GM12892 (cell line): Measurements from ENCODE around the gene AOPEP.

Experiments
- DNase-seq: peaks from one replicate; pipeline ENCODE4 v3.0.0; 2011; ENCODE audit not compliant: insufficient read length
- FAIRE-seq: peaks from 2 replicates; lab custom pipeline; 2011; peaks lifted over from hg19 to GRCh38; lab: Jason Lieb, UNC
- POLR2A ChIP-seq: IDR thresholded peaks from 2 replicates; pipeline ENCODE4 v1.6.1; 2011; ENCODE audit warnings: low read depth, low read length, control low read depth
- POLR2AphosphoS5 ChIP-seq: IDR thresholded peaks from 2 replicates; pipeline ENCODE4 v1.6.1; 2011; ENCODE audit warnings: low read depth, low read length, control low read depth
- TAF1 ChIP-seq: IDR thresholded peaks from 2 replicates; pipeline ENCODE4 v1.6.1; 2011; ENCODE audit warnings: low read depth, mild to moderate bottlenecking, control low read depth, low read length, borderline replicate concordance

The AOPEP gene

GRCh38 chr9:94905606-94906005, 179.1 kb downstream of the AOPEP start:
- FAIRE-seq = no peak
- no peak for TF ChIP-seq TAF1
- no peak for TF ChIP-seq POLR2A
- no peak for TF ChIP-seq POLR2AphosphoS5
- DNase-seq = no peak

GRCh38 chr9:94906181-94906580, 179.7 kb downstream of the AOPEP start:
- TF ChIP-seq POLR2AphosphoS5 (no peak), POLR2A (no peak), TAF1 (no peak)
- DNase-seq (no peak), FAIRE-seq (no peak)

GRCh38 chr9:94906713-94907112, 180.2 kb downstream of the AOPEP start:
- no peak for DNase-seq
- FAIRE-seq = no peak
- TF ChIP-seq TAF1 (no peak), POLR2A (no peak), POLR2AphosphoS5 (no peak)

GRCh38 chr9:94907264-94907936, 180.9 kb downstream of the AOPEP start:
- DNase-seq (no peak), FAIRE-seq (no peak)

GRCh38 chr9:94908011-94908563, 181.6 kb downstream of the AOPEP start:
- no peak for DNase-seq
- FAIRE-seq = no peak
- TF ChIP-seq POLR2AphosphoS5 (no peak), POLR2A (no peak), TAF1 (no peak)

More at GRCh38 chr9:94907264-94907936, 180.9 kb downstream of the AOPEP start:
- TF ChIP-seq POLR2AphosphoS5 = no peak
- TF ChIP-seq POLR2A = no peak
- TF ChIP-seq TAF1 = no peak

- FAIRE-seq = no peak
- DNase-seq = no peak
- no peak for TF ChIP-seq TAF1
- TF ChIP-seq POLR2AphosphoS5 = no peak
- no peak for TF ChIP-seq POLR2A
These were observed 182.2 kb downstream of the AOPEP start for GRCh38 chr9:94908583-94909249.

GRCh38 chr9:94909250-94909894, 182.9 kb downstream of the AOPEP start:
- FAIRE-seq (no peak), DNase-seq (no peak)
- TF ChIP-seq POLR2A (no peak), TAF1 (no peak), POLR2AphosphoS5 (no peak)

- DNase-seq (no peak), FAIRE-seq (no peak)
- no peak for TF ChIP-seq POLR2A
- no peak for TF ChIP-seq POLR2AphosphoS5
- no peak for TF ChIP-seq TAF1
These were observed 183.6 kb downstream of the AOPEP start for GRCh38 chr9:94909965-94910730.

- no peak for TF ChIP-seq TAF1
- no peak for TF ChIP-seq POLR2A
- TF ChIP-seq POLR2AphosphoS5 = no peak
- no peak for FAIRE-seq
- no peak for DNase-seq
These were observed 184.7 kb downstream of the AOPEP start for GRCh38 chr9:94911211-94911610.

- FAIRE-seq (no peak), DNase-seq (no peak)
- TF ChIP-seq POLR2A (no peak), TAF1 (no peak)
These were observed 185.6 kb downstream of the AOPEP start for GRCh38 chr9:94911986-94912635.
